ENCODE measurements around the gene IFITM5. TPM values are rescaled to one million over a fixed set of nuclear protein-coding genes. Genes with fewer than 3 reads are reported as not detected.
A peak's percentile ranks its signal among the peaks of the same experiment; 100 is the strongest.

IFITM5 gene
- total RNA-seq, 1 donor from 2014 or later: not detected

DNA sequence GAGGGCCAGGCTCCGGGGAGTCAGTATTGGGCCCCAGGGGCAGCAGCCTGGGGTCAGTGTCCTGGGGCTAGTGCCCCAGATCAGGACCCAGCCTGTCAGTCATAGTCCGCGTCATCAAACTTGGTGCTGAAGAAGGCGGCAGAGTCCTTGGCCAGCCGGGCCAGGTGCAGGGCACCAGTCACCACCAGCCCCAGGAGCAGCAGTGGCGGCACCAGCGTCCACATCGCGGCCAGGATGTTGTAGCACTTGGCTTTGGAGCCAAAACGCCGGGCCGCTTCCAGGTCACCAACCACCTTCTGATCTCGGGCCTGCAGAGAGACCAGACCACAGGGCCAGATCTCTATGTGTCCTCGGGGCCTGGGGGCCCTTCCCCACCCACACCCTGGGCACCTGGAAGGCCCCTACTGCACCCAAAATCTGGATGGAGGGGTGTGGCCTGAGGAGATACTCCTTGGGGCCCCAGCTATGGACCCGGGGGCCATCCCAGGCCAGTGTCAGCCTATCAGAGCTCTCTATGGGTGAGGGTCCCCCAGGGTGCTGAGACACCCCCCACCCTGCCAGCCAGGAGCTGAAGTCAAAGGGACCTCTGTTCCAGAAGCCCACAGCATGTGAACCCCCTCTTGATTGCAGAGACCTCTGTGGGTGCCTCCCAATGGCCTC lies 790 bp downstream of the IFITM5 start:
- intact Hi-C loops (cut with DNase I): loop anchor here (5.0 kb wide), 1 partner anchor 64 kb away; no protein-coding TSS in a partner anchor
- DNase-seq (ENCODE audit: low spot score) (peak; percentile 61), ATAC-seq (no peak)

GRCh38 chr11:297586-298405 lies 1.5 kb downstream of the IFITM5 start:
- DNase-seq (ENCODE audit: low spot score): peak; percentile 72
- ATAC-seq: peak; percentile 87

GRCh38 chr11:297051-297585 lies 2.2 kb downstream of the IFITM5 start:
- DNase-seq (ENCODE audit: low spot score): peak; percentile 55
- intact Hi-C loops (cut with DNase I): loop anchor here (5.0 kb wide), 1 partner anchor 65 kb away; no protein-coding TSS in a partner anchor
- peak; percentile 19 for ATAC-seq

More at GRCh38 chr11:297586-298405, 1.5 kb downstream of the IFITM5 start:
- intact Hi-C loops (cut with DNase I): loop anchor here (5.0 kb wide), 1 partner anchor 65 kb away; no protein-coding TSS in a partner anchor

DNA sequence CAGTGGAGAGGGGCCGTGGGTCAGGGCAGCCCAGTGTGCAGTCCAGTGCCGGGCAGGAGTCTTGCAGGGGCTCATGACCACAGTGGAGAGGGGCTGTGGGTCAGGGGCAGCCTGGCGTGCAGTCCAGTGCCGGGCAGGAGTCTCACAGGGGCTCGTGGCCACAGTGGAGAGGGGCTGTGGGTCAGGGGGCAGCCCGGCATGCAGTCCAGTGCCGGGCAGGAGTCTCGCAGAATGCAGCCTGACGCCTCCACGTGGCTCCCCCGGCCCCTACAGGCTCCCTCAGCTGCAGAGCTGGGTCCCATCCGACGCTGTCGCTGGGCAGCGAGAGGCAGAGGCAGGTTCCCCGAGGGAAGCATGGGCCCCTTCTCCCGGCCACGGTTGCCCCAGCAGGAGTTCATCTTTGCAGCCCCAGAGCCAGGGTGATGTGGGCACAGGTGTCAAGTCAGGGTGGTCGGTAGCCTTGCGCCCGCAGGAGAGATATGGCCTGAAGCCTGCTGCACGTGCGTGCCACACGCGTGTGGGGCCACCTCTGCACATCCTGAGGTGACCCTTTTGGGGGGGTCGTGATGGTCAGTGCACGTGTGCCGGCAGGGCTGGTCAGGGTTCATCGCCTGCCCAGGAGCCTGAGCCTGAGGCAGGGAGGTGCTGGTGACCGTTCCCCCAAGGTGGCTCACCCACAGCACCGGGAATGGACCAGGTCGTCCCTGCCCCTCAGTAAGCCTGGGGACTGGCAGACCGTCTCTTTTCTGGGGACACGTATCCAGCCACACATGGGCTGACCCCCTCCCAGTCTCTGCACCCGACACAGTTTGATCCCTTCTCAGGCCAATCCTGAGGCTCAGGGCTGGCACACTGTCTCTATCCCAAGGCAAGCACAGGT lies 2.9 kb downstream of the IFITM5 start:
- intact Hi-C loops (cut with DNase I): loop anchor here (5.0 kb wide), 1 partner anchor 66 kb away; no protein-coding TSS in a partner anchor
- DNase-seq (ENCODE audit: low spot score) (peak; percentile 56), ATAC-seq (no peak)

DNA sequence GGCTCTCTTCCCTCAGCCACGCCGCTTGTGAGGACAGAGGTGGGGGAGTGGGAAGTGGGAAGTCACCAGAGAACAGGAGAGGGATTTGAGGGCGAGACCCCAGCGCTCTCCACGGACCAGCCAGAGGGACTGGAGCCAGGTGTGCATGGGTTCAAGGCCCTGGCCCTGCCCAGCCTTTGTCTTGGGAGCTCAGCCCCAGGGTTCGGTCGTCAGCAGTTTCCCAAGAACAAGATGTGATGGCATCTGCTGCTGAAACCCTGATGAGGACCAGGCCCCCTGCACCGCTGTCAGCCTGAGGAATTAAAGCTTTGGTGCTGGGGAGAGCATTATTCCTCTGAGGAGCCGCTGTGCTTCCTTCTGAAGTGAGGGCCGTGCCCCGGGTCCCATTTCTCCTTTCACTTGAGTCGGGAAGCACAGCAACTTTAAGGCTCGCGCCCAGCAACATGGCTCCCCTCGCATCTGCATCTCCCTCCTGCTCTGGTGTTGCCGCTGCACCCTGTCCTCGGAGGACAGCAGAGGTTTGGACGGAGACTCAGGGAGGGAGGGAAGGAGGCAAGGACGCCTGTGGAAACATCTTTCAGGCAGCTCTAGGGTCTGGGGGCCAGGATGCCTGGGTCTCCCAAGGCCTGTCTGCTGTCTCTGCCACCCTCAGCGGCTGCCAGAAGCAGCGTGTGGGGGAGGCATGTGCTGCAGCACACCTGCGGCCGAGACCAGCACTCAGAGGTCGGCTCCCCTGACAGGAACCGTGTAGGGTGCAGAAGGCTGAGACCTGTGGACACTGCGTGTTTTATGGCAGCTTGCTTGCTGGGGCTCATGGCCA lies 3.8 kb downstream of the IFITM5 start:
- intact Hi-C loops (cut with DNase I): loop anchor here (5.0 kb wide), 1 partner anchor 67 kb away; no protein-coding TSS in a partner anchor
- ATAC-seq: no peak
- peak; percentile 54 for DNase-seq (ENCODE audit: low spot score)

- intact Hi-C loops (cut with DNase I): loop anchor here (5.0 kb wide), 1 partner anchor 68 kb away; no protein-coding TSS in a partner anchor
- peak; percentile 58 for DNase-seq (ENCODE audit: low spot score)
- no peak for ATAC-seq
Observed at GRCh38 chr11:294780-295179, 4.5 kb downstream of the IFITM5 start.

- intact Hi-C loops (cut with DNase I): no loop called here
- no peak for ATAC-seq
- DNase-seq (ENCODE audit: low spot score): peak; percentile 54
Observed at GRCh38 chr11:293852-294661, 5.3 kb downstream of the IFITM5 start.

- peak; percentile 48 for DNase-seq (ENCODE audit: low spot score)
- intact Hi-C loops (cut with DNase I): no loop called here
- no peak for ATAC-seq
Observed at GRCh38 chr11:293271-293851, 6.0 kb downstream of the IFITM5 start.

DNA sequence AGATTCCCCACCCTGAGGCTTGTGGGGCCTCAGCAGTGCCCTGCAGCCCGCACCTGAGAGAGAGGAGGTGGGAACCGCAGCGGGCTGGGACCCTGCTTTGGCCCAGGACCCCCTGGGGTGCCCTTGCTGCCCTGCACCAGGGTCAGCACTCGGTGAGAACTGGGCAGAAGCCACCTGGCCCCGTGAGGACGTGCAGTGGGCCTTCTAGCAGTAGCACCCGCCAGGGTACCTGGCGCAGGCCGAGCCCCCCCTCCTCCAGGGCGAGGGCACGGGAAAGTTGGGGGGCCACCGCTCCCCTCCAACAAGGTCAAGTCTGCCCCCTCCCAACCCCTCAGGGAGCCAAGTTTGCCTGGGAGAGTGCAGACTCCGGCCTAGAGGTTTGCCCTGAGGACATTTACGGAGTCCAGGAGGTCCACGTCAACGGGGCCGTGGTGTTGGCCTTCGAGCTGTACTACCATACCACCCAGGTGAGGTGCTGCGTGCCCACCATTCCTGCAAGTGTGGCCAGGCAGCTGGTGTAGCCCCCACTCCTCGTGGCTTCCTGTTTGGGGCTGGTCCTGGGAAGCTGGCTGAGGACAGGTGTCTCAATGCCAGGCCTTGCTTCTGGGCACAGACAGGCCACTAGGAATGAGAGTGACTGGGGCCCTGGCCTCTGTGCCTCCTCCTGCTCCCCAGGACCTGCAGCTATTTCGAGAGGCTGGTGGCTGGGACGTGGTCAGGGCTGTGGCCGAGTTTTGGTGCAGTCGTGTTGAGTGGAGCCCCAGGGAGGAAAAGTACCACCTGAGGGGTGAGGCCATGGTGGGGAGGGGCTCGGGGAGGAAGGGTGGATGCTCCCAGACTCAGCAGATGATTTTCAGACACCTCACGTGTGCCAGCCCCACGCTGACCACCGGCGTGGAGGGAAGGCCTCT lies 6.9 kb downstream of the IFITM5 start:
- peak; percentile 58 for DNase-seq (ENCODE audit: low spot score)
- ATAC-seq: no peak
- intact Hi-C loops (cut with DNase I): no loop called here

GRCh38 chr11:291281-292210 lies 7.8 kb downstream of the IFITM5 start:
- intact Hi-C loops (cut with DNase I): no loop called here
- no peak for ATAC-seq
- DNase-seq (ENCODE audit: low spot score): peak; percentile 49

DNA sequence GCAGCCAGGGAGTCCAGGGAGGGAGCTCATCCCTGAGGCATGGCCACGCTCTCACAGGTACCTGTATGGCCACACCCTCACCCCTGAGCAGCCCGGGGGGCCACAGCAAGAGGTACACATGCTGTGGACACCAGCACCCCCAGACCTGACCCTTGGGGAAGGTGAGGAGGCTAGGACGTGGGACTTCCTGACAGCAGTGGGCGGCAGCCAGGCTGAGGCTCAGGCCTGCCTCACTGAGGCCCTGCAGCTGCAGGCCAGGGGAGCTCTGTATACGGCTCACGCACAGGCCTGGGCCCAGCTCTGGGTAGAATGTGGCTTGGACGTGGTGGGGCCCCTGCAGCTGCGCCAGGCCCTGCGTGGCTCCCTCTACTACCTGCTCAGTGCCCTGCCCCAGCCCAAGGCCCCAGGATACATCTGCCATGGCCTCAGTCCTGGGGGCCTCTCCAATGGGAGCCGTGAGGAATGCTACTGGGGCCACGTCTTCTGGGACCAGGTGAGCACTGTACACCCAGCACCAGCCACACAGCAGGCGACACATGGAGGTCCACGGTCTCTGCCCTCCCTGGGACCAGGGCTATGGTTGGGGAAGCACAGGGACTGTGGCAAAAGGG lies 8.6 kb downstream of the IFITM5 start:
- ATAC-seq (peak; percentile 2), DNase-seq (ENCODE audit: low spot score) (peak; percentile 54)
- intact Hi-C loops (cut with DNase I): no loop called here

- DNase-seq (ENCODE audit: low spot score): peak; percentile 57
- intact Hi-C loops (cut with DNase I): no loop called here
- ATAC-seq: no peak
Observed at GRCh38 chr11:289712-290620, 9.4 kb downstream of the IFITM5 start.

- DNase-seq (ENCODE audit: low spot score): no peak
- no peak for ATAC-seq
- intact Hi-C loops (cut with DNase I): no loop called here
Observed at GRCh38 chr11:289398-289711, 10.0 kb downstream of the IFITM5 start.

All from sciatic nerve (tissue), 2 donors.